SIG-M5 treated with dmso at 0.1 percent for 504 hours (cell line): Measurements from ENCODE around the gene VAV2.

Experiments used
- DNase-seq: peaks from one replicate; lab custom pipeline; 2025; ENCODE audit not compliant: unreplicated experiment; lab: John Stamatoyannopoulos, UW

Gene VAV2

DNA sequence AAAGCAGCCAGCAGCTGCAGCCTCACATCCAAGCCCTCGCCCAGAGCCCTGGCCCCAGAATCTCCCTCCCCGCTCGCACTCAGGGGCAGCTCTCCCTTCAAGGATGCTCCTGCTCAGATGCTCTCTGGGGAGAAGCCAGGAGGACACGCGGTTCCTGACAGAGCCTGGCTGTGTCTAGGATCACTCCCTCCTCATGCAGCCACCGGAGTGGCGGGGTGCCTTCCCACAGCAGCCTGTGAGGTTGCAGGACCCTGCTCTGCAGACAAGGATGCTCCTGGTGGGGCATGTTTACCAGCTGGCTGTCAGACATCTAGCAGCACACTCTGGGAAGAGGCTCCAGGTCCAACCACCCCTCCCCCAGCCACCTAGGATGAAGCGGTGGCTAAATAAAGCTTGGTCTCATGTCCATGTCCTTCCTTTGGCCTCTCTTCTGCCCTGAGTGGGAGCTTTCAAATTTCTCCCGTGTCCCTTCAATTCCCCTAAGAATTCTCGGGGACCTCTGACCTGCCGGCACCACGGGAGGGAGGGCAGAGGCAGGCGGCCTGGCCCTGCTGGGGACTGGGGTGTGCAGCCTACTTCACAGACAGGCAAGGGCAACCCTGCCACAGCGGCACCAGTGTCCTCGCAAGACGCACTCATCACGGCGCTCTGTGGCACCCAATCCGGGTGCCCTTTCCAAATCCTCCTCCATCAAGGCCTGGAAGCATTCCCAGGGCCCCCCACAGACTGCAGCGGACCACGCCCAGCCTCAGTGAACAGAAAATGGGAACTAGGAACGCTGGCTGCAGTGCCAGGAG is 165.6 kb downstream of the VAV2 start:
- no peak for DNase-seq

DNA sequence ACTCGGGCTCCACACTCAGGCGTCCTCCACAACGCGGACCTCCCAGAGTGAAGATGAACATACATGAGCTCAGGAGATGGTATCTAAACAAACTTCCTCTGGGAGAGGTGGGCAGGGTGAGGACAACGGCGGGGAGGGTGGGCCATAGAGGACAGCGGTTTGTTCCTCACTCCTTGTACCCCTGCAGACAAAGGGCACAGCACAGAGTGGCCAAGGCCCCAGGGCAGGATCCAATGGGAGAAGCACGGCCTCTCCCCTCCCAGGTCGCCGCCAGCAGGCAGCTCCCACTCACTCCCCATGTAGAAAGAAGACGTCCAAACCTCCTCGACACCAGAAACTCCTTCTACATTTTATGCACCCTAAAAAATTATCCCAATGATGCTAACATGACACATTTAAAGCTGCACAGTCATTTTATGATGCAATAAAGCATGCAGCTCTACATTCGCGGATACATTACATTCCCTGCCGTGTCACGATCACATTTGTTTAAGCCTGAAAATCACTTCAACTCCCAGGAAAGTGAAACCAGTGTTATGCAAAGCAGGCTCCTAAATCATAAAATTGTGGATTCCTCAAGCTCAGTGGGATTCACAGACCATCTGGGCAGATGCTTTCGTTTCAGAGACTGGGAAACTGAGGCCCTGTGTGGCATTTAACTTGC is 166.4 kb downstream of the VAV2 start:
- DNase-seq: no peak

DNA sequence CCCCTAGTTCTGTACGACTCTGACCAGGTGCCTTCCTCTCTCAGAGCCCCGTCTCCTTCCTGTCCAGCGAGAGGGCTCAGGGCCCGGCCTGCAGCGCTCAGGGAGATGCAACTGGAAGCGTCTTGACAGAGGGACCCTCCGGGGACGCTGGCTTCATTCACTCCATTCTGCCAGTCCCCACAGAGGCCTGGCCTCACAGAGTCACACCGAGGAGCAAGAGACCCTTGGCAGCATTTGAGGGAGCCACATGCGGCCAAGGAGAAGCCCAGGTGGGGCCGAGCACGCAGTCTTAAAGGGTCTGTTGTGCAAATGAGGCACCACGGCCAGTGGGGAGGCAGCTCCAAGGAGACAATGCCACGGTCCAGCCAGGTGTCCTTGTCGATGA is 167.3 kb downstream of the VAV2 start:
- no peak for DNase-seq

DNA sequence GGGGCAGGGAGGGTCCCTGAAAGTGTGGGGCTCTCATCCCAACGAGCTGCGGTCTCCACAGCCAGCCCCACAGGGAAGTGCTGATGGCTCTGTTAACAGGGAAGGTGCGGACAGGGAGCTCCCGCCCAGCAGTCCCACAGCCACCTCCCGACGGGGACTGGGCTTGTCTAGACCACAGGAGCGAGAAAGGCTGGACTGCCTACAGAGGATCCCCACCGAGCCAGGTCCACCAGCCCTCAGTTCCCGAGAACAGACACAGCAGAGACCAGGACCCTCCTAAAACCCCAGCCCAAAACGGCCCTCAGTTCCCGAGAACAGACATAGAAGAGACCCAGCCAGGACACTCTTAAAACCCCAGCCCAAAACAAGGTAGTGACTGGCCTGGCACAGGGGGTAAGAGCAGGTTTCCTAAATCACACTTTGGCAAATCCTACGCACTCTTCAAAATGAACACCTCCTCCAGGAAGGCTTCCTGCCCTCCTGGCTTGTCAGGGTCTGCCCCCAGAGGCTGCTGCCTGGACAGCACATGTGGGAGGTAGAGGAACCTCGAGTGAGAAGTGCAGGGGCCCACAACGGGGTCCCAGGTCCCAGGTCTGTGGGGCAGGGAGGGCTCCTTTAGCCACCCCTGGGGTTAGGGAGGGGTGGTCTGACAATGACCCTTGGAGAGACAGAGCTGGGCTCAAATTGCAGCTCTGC is 167.9 kb downstream of the VAV2 start:
- no peak for DNase-seq

DNA sequence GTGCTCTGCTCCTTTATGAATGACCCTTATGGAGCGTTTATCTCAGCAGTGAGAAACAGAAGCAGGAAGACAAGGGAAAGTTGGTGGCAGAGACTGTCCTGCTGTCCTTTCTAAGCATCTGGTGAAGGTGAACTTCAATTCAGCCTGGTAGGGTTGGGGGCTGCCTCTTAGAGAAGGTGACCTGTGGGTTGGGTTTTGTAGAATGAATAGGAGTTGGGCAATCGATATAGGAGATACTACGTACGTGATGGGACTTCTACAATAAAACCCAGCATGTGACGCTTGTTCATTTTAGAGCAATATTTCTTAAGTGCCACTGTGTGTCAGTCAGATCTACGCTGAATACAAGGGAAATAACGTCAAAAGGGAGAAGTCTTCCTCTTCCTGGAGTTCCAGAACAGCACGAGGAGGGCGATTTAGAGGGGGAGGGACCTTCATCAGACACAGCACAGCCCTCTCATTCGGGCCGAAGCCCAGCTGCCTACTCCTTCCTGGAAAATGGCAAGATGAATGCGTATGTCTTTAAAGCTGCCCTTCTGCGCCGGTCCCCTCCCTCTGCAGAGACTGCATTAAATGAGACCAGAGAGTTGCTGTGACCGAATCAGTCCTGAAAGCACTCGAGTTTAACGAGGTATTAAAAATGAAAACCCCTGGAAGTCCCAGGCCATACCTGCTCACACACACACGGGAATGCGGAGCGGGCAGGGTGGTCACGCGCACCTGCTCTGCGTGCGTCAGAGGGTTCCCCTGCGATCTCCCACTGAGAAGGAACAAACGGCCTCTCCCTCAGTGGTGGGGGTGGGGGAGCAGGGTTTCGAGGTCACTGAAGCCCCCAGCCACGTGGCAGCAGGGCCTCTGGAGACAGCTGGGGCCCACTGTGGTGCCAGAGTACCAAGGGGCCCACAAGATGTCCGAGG is 168.7 kb downstream of the VAV2 start:
- no peak for DNase-seq

DNA sequence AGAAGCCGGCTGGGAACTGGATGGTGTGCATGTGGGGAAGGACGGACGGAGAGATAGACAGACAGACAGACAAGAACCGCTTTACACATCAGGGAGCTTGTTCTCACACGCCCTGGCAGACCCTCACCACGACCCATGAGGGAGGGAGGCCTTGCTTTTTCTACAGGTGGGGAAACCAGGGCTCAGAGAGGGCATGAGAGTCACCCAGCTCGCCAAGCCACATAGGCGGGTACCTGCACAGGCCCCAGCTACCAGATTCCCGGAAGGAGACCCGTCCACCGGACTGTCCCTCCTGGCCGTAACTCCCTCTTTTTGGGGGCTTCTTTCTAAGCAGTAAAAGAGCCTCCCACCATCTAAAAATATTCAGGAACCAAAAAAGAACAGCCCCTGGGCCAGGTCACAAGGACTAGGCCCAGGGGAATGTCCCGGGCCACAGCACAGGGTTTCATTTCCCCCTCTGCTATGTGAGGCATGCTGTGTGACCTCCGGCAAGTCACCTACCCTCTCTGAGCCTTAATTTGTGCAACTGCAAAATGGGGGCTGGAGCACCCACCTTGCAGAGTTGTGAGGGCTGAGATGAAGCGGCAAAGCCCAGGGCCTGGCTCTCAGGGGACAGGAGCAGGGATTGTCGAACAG is 169.6 kb downstream of the VAV2 start:
- no peak for DNase-seq

DNA sequence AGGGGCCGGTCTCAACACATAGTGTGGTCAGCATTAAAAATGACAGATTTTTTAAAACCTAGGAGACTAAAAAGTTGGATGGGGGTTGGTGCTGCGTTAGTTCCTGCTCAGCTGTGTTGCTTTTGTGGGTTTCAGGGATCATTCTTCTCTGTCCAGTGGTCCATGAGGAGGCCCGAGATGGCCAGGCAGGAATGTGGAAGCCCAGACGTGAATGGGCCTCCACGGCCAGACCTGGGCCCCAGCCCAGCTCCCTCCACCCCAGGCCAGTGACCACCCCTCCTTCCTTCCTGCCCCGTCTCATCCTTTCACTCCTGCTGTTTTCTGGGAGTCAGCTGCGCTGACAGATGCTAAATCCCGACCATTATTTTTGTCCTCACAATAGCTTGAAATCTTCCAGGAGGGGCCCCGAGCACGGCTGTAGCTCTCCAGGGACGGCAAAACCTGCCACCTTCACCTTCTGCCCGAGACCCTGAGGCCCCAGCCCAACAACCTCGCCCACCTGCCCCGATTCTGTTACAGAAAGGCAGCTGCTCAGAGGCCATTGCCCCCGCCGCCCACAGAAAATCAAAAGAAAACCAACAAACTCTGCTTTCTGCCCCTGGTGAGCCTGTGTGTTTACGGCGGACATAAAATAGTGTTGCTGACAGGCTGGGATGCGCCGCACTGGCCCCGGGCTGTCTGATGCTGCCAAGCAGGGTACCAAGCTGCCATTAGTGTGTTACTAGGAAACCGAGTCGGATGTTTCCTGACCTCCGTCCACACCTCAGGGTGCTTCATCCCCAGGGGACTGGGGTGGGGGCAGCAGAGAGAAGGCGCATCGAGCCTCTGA is 170.3 kb downstream of the VAV2 start:
- no peak for DNase-seq

DNA sequence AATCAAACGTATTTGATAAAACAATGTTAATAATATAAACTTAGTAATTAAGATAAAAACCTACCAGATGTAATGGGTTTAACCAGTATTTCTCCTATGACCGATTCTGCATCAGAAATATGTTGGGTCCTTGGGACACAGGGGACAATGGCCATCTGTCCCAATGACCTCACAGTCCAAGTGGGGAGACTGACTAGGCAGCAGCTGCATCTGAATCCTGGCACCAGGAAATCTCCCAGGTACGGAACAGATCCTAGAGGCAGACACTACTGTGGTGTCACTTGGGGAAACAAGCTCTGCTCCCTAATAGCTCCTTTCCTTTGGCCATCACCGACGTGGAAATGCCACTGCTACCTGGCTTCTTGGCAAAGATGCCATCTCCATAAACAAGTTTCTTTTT is 172.2 kb downstream of the VAV2 start:
- DNase-seq: no peak

DNA sequence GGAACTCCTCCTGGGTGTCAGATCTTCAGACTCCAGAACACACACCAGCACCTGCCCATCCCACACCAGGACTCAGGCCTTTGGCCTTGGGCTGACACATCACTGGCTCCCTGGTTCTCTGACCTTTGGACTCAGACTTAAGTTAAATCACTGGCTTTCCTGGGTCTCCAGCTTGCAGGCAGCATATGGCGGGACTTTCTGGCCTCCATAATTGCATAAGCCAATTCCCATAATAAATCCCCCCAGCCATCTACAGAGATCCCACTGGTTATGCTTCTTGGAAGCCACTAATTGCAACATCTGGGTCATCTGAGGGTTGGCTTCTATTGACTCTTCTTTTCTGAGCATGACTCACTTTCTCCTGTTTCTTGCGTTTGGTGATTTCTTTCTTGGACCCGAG is 173.7 kb downstream of the VAV2 start:
- no peak for DNase-seq

DNA sequence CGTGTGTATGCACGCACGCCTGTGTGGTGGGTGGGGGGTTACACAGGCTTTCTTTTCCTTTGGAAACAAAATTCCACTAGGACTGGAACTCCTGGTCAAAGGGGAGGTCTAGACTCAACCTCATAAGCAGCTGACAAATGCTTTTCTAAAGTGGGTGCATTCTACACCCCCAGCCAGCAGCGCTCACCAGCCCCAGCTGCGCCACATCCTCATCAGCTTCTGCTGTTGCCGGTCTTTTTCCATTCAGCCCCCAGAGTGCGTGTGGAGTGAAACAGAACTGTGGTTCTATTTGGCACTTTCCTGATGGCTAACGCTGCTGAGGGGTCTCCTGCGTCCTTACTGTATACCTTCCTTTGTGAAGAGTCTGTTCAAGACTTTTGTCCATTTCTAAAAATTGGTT is 176.3 kb downstream of the VAV2 start:
- DNase-seq: no peak

DNA sequence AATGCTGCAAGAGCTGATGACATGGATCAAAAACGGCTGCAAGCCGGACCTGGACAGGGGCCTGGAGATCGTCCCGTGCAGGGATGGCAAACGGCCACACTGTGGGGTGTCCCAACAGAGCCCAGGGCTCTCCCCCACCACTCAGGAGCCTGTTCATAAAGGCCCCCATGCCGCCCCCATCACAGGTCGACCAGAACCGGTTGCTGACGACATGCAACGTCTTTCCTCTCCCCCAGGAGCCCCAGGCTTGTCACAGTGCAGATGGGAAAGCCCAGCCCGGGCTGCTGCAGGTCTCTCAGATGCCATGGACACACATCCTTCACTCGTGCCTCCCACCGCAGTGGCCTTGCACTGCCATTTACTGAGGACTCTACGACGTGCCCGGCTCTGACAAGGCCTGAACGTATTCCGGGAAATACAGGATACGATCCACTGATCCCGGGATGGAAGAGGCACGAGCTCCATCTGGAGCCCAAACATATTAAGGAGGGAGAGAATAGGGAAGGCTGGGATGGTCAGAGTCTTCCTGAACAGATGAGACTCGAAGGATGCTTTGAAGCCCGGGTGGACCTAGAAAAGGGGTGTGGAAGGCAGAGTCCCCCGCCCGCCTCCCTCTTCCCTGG is 177.4 kb downstream of the VAV2 start:
- DNase-seq: no peak

DNA sequence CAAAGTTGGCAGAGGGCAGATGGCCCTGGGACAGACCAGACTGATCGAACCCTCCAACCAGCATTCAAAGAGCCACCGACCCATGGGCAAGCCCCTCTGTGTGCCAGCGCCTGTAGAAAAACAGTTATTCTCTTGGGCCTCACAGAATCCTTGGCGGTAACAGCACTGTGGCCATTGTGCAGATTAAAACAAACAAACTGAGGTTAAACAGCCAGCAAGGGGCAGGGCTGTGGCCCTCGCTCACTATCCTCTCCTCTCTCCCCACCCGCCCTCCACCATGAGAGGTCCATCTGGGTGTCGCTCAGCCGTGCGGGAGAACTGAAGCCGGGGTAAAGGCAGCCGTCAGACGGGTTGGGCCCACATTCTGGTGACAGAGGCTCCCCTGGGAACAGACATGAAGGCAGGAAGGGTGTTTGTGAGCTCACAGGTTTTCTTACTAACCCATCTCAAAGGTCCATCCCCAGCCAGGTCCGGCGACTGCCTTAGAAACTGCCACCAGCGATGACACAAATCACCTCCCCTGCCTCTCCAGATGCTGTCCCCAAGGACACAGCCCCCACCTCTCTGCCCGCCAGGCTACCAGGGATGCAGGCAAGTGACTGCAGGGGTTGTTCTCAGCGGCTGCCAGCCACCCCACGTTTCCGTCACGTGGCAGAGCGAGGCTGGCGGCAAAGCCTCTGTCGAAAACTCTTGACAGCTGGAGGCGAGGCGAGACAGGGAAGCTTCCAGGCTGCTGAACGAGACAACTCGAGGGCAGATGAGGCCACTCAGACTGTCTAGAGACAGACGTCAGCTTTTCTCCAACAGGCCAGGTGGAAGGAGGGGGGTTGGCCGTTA is 178.2 kb downstream of the VAV2 start:
- no peak for DNase-seq

DNA sequence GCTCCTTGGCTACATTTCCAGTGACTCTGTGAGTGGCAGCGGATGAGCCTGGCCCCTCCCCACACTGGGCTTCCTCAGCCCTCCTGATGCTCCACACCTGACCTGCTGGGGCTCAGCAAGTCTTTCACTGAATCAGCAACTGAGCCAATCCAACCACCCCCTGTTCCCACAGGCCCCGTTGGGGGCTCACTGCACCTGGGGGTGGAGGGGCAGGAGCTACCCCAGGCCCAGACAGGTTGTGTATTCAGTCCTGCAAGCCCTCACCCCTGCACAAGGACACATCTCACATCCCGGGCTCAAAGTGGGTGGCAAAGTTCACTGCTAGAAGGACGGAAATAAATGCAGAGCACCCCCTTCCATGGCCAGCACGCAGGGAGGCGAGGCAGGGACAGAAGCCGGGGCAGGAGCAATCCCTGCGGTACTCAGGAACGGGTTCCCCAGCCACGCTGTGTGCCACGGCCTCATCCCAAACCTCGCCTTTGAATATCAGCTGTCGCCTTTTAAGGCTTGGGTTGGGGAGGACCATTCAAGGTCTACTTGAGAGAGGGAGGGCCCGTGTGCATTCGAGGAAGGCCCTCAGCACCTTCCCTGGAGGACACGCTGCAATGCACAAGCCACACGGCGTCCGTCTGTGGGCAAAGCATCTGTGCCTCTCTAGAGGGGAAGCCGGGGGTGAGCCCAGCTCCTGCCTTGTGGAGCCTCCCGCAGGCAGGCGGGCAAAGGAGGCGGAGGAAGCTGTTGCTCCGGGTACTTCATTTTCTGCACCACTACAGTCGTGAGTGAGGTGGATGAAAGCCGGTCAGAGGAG is 179.0 kb downstream of the VAV2 start:
- no peak for DNase-seq

DNA sequence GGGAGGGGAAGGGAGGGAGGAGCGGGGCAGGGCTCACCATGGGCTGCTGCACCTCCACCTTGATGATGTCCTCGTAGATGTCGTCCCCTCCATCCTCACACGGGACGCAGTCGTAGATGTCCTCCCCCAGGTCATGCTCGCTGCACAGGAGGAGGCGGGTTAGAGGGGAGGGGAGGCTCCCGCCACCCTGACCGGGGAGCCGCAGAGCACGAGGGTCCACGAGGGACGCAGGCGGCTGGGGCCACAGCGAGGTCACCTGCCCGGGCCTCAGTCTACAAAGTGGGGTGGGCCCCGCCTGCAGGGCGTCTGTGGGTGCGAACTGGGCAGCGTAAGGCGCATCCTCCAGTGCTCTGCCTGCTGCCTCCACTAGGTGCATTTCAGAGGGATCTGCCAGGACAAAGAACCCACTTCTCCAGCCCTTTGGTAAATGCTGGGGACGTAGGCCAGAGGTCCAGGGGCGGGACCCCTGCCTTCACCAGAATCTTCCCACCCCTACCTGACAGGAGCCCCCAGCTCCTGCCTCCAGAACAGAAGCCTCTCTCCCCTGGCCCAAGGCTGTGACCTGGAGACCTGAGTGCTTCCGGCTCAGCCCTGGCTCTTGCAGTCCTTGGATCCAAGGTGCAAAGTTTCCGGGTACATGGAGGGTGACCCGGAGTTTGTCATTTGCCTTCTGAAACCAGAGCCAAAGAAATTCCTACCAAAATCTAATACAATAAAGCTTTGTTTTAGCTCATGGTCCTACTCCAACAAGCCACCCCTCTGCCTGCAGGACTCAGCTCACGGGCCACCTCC is 179.9 kb downstream of the VAV2 start:
- DNase-seq: no peak

DNA sequence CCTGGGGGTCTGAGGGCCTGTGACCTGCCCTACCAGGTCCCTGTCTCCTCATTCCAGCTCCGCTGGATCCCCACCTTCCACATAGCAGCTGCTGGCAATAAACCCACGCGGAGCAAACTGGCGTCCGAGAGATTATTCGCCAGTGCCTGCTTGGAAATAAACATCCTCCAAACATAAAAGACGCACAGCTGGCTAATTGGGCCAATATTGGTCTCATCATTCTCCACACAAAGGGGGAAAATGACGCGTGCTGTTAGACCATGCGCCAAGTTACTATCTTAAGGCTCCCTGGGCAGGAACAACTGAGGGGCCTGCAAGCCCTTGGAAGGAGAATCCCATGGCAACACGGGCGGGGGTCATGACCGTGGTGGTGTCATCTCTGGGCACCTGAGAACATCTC is 180.7 kb downstream of the VAV2 start:
- no peak for DNase-seq

DNA sequence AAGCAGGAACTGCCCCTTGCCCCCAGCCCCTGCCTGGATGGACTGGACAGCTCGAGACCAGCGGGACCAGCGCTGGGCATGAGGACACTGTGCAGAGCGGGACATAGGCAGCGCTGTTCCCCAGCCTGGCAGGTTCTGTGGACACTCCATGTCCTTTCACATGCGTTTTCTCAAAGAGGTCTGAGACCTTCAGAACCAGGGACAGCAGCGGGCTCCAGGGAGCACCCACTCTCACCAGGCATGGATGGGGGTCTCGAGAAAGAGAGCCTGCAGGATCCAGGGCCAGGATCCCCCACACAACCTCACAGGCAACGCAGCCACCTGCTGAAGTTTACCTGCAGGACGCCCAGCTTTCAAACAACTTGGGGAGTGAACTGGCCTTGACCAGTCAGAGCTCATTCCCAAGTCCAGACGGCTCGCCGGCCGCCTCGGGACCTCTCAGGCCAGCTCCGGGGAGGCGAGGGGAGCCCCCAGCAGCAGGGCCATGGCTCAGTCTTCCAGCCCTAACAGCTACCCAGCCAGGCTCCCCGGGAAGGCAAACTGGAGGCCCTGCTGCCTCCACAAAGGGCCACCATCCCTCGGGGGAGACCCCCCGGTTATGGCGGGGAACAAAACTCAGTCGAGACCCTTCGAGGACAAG is 181.4 kb downstream of the VAV2 start:
- no peak for DNase-seq
